ENCODE measurements around the gene PDILT. TPM values are rescaled to one million over a fixed set of nuclear protein-coding genes. Genes with fewer than 3 reads are reported as not detected.
"Not testable (repeated sequence)": the region's sequence is repeated elsewhere in the genome, so short reads cannot be mapped to it uniquely, and the experiment has no call there.

The PDILT gene
- total RNA-seq, 1 donor from 2014 or later: not detected

DNA sequence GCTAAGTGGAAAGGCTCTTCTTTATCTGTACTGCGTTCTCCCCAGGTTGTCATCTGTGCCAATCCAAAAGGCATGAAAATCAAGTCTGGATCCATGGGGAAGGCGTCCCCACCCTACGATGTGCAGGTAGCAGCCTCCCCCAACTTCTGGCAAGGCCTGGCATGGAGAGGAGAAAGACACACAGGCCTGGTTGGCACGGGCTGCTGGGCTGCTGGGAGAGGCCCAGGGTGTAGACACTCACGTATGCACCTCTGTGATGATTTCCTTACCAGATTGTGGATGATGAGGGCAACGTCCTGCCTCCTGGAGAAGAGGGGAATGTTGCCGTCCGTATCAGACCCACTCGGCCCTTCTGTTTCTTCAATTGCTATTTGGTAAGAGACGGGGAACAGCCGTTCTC is 26.4 kb upstream of the PDILT start:
- peaks cover 4% of the 10 kb centered on the region for H3K9me3 Mint-ChIP-seq
- no peak overlapping the region for H3K27ac Mint-ChIP-seq
- H3K27me3 Mint-ChIP-seq (ENCODE audit: low read depth): peaks cover 1% of the 10 kb centered on the region
- H3K4me3 Mint-ChIP-seq: no peak overlapping the region
- H3K4me1 Mint-ChIP-seq: no peaks in the 10 kb centered on the region
- no peaks in the 10 kb centered on the region for H3K36me3 Mint-ChIP-seq
- TF ChIP-seq, protein P1, sequence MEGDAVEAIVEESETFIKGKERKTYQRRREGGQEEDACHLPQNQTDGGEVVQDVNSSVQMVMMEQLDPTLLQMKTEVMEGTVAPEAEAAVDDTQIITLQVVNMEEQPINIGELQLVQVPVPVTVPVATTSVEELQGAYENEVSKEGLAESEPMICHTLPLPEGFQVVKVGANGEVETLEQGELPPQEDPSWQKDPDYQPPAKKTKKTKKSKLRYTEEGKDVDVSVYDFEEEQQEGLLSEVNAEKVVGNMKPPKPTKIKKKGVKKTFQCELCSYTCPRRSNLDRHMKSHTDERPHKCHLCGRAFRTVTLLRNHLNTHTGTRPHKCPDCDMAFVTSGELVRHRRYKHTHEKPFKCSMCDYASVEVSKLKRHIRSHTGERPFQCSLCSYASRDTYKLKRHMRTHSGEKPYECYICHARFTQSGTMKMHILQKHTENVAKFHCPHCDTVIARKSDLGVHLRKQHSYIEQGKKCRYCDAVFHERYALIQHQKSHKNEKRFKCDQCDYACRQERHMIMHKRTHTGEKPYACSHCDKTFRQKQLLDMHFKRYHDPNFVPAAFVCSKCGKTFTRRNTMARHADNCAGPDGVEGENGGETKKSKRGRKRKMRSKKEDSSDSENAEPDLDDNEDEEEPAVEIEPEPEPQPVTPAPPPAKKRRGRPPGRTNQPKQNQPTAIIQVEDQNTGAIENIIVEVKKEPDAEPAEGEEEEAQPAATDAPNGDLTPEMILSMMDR (IDR thresholded peaks at IDR 0.05; ENCODE audit: unreplicated experiment): no peak
- DNase-seq (ENCODE audit: low spot score in 2 of 2, unreplicated experiment in 2 of 2): no peak

DNA sequence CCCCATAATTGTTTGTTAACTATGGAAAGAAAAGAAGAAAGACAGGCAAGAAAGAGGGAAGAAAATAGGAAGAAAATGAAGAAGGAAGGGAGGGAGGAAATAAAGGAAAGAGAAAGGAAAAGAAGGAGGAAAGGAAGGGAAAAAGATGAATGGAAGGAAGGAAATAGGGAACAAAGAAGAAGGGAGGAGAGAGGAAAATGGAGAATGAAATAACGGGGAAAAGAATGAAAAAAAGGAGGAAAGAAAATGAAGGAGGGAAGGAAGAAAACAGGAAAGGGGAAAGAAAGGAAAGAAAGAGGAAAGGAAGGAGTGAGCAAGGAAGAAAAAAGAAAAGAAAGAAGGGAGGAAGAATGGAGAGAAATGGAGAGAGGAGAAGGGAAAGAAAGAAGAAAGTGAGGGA is 25.9 kb upstream of the PDILT start:
- H3K9me3 Mint-ChIP-seq; H3K27ac Mint-ChIP-seq; H3K27me3 Mint-ChIP-seq (ENCODE audit: low read depth); DNase-seq (ENCODE audit: low spot score in 2 of 2, unreplicated experiment in 2 of 2); H3K36me3 Mint-ChIP-seq; H3K4me1 Mint-ChIP-seq; H3K4me3 Mint-ChIP-seq: not testable (repeated sequence)

DNA sequence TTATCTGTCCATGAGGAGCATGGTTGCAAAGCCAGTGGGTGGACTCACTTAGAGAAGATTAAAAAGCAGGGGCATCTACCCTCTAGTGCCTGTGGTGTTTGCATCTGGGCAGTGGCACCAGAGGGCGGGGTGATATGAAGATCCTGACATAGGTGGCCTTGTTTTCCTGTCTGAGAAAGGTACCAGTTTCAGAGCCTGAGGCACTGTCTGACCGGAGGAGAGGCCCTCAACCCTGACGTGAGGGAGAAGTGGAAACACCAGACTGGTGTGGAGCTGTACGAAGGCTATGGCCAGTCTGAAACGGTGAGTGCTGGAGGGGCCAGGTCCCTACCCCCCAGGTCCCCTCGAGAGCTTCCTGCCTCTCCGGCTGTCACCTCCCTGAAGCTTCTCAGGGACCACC is 25.0 kb upstream of the PDILT start:
- not testable (repeated sequence) for H3K9me3 Mint-ChIP-seq; H3K4me1 Mint-ChIP-seq; H3K36me3 Mint-ChIP-seq; H3K27me3 Mint-ChIP-seq (ENCODE audit: low read depth); DNase-seq (ENCODE audit: low spot score in 2 of 2, unreplicated experiment in 2 of 2); H3K4me3 Mint-ChIP-seq; H3K27ac Mint-ChIP-seq

- H3K4me3 Mint-ChIP-seq; H3K9me3 Mint-ChIP-seq; H3K4me1 Mint-ChIP-seq; H3K27ac Mint-ChIP-seq; H3K36me3 Mint-ChIP-seq; H3K27me3 Mint-ChIP-seq (ENCODE audit: low read depth); DNase-seq (ENCODE audit: low spot score in 2 of 2, unreplicated experiment in 2 of 2): not testable (repeated sequence)
These were observed 22.9 kb upstream of the PDILT start for GRCh38 chr16:20427401-20427797.

- Mint-ChIP-seq H3K27me3 (ENCODE audit: low read depth) (no peaks in the 10 kb centered on the region), H3K4me1 (no peaks in the 10 kb centered on the region)
- no peak for DNase-seq (ENCODE audit: low spot score in 2 of 2, unreplicated experiment in 2 of 2)
These were observed 19.8 kb upstream of the PDILT start for GRCh38 chr16:20424129-20424866.

DNA sequence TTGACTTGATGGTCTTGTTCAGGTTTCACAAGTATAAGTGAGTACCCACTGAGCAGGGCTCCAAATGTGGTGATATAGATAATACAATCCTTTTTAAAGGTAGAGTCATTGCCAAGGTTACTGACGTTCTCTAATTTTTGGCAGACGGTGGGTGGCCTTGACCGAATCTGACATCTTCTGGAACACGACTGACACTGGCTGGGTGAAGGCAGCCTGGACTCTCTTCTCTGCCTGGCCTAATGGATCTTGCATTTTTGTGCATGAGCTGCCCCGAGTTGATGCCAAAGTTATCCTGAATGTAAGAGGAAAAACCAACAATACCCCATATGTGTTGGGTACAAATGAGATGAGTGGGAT is 19.2 kb upstream of the PDILT start:
- not testable (repeated sequence) for DNase-seq (ENCODE audit: low spot score in 2 of 2, unreplicated experiment in 2 of 2); H3K36me3 Mint-ChIP-seq; H3K27ac Mint-ChIP-seq; H3K4me1 Mint-ChIP-seq; H3K27me3 Mint-ChIP-seq (ENCODE audit: low read depth); H3K9me3 Mint-ChIP-seq; H3K4me3 Mint-ChIP-seq

More at GRCh38 chr16:20424129-20424866, 19.8 kb upstream of the PDILT start:
- Mint-ChIP-seq H3K27ac (no peak overlapping the region), H3K9me3 (peaks cover 4% of the 10 kb centered on the region), H3K36me3 (no peaks in the 10 kb centered on the region), H3K4me3 (no peak overlapping the region)
- TF ChIP-seq, protein P1 (IDR thresholded peaks at IDR 0.05; ENCODE audit: unreplicated experiment): no peak

- not testable (repeated sequence) for H3K4me3 Mint-ChIP-seq; H3K36me3 Mint-ChIP-seq; H3K27me3 Mint-ChIP-seq (ENCODE audit: low read depth); H3K4me1 Mint-ChIP-seq; H3K27ac Mint-ChIP-seq; DNase-seq (ENCODE audit: low spot score in 2 of 2, unreplicated experiment in 2 of 2); H3K9me3 Mint-ChIP-seq
These were observed 17.2 kb upstream of the PDILT start for GRCh38 chr16:20421748-20422147.

- H3K4me3 Mint-ChIP-seq; H3K4me1 Mint-ChIP-seq; H3K9me3 Mint-ChIP-seq; H3K36me3 Mint-ChIP-seq; DNase-seq (ENCODE audit: low spot score in 2 of 2, unreplicated experiment in 2 of 2); H3K27ac Mint-ChIP-seq; H3K27me3 Mint-ChIP-seq (ENCODE audit: low read depth): not testable (repeated sequence)
These were observed 14.6 kb upstream of the PDILT start for GRCh38 chr16:20419093-20419492.

DNA sequence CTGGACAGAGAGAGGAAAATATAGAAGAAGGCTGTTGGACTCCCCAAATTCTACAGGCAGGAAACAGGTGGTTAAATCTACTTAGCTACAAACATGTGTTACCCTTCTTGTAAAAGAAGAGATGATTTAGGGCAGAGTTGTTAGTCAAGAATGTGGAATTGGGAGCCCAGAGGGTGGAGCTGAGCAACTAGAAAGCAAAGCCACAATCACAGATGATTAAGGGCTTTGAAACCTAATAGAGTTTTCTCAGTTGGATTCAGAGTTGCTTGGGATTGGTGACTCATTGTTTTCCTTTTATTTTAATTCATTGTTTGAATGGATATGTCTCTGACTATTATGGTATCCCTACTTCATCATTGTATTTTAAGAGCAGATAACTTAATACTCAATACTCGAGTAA is 11.0 kb upstream of the PDILT start:
- Mint-ChIP-seq H3K36me3 (no peaks in the 10 kb centered on the region), H3K4me3 (no peak overlapping the region), H3K9me3 (no peaks in the 10 kb centered on the region), H3K27ac (no peak overlapping the region), H3K4me1 (no peaks in the 10 kb centered on the region), H3K27me3 (ENCODE audit: low read depth) (peaks cover 6% of the 10 kb centered on the region)
- TF ChIP-seq, protein P1 (IDR thresholded peaks at IDR 0.05; ENCODE audit: unreplicated experiment): no peak
- no peak for DNase-seq (ENCODE audit: low spot score in 2 of 2, unreplicated experiment in 2 of 2)

Measured in mesothelial cell of epicardium (in vitro differentiated cells).